NCI-H526 (cell line): ENCODE results near the gene TSPAN12.
A peak's percentile ranks its signal among the peaks of the same experiment; 100 is the strongest.

Experiments
- DNase-seq, 2 experiments: peaks; one replicate each; lab custom pipeline; 2025; lab: John Stamatoyannopoulos, UW

TSPAN12 gene

DNA sequence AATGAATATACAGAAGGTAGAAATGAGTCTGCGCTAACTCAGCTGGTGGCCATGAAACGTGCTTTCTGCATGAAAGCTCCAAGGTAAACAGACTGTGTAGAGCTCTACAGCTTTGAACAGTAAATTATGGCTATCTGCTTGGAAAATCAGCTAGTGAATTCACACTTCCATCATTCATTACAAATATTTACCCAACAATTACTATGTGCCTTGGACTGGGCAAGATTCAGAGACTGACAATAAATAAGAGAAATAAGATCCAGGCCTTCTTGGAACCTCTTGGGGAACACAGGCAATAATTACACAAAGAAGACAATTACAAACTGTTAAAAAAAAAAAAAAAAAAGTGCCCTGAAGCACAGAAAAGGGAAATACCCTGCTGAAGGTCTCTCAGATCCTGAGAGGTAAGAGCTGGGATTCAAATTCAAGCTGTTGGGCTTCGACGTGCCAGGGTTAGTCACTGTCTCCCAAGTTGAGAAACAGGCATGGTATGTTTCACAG is 15.8 kb downstream of the TSPAN12 start:
- peak; percentile 75 to 77 for DNase-seq

DNA sequence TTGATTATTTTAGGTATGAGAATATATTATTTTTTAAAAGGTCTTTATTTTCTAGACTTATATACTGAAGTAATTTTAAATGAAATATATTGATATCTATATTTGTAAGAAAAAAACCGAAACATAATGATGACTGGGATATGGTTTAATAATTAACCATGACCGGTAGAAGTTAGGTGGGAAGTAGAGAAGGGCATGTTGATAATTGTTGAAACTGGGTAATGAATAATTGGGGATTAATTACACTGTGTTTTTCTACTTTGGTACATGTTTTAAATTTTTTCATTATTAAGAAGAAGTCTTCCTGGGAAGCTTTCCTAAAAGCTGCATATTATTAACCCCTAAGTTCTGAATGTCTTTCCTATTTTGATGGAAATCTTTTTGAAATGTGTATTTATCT is 16.3 kb downstream of the TSPAN12 start:
- DNase-seq = peak in 1 of 2 experiments; percentile 8

DNA sequence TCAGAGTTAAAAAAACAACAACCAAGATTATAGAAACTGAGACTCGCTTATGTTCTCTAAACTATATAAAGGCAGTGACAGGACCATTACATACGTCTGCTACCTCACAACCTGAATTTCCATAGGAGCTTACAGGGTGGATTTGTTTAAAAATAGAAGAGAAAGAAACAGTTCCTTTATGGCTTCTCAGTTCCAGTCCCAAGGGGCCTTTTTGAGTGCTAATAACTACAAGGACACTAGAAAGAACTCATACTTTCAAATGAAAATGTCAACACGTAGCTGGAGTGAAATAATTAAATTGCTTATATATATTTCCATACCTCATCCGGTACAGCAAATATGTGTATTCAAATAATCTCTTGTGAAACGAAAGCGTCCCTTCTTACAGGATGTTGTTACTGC is 19.7 kb downstream of the TSPAN12 start:
- DNase-seq = peak; percentile 93 to 94

DNA sequence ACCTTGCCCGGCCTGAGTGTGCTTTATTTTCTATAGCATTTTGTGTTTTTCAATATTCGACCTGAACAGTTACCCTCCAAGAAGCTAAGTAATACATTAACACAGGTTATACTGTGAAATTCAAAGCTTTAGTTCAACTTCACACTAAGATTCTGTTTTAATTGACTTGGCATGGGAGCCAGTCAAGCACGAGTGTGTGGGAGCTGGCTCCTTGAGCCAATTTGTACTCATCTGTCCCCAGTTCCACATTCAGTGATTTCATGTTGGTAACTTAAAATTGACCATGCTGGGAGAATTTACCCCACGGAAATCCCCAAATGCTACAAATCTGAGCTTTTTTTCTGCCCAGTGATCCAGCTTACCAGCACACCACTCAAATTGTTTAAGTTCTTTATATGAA is 20.3 kb downstream of the TSPAN12 start:
- DNase-seq = no peak

DNA sequence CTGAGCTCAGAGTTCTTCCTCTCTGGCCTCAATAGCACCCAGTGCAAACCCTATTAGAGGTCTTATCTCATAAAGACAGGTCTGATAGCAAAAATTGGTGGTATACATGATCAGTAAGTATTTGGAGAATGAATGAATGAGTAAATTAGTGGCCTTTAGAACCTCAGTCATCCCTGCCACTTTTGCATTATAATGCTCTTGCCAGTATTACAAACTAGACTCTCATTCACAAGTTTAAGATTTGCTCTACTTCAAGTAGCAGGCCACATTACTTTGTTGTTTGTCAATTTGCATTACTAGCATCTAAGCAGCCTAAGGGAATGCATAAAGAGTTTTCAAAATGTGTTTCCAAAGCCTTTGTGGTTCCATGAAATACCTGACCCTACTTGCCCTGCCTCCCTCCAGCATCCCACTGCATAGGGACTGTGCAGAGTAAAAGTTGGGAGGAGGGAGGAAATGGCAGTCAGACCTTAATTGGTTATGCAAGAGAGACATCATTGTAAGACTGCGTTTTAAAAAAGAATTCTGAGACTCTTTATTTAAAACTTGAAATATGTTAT is 21.3 kb downstream of the TSPAN12 start:
- no peak for DNase-seq

DNA sequence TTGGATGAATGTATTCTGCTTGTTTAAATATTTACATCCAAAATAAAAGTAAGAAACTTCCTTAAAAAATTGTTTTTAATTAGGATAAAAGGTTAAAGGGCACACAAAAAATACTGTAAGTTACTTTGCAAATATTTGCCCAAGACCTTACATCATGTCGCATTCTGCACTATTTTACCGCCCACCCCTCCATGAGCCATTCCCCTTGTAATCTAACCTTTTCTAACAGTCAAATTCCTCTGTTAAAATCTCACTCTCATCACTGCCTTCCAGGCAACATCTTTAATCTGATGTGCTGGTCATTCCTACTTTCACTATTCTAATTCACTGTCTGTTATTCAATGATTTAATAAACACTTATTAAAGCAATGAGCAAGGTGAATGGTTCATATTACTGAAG is 23.2 kb downstream of the TSPAN12 start:
- no peak for DNase-seq

DNA sequence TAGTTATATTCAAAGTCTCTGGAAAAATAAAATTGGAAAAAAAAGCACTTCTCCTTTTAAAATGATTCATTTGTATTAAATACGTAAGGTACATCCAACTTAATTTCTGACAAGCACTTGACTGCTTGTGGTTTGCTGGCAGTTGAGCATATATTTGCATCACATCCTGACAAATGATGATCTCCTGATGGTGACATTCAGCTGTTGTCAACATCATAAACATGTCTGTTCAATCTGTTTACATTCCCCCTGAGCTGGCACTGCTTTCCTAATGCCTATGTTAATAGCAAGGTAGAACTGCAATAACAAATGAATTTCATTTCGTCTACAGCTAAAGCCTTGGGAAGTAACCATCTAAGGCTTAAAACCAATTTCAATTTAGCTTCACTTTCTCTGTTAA is 24.4 kb downstream of the TSPAN12 start:
- peak; percentile 91 to 95 for DNase-seq

DNA sequence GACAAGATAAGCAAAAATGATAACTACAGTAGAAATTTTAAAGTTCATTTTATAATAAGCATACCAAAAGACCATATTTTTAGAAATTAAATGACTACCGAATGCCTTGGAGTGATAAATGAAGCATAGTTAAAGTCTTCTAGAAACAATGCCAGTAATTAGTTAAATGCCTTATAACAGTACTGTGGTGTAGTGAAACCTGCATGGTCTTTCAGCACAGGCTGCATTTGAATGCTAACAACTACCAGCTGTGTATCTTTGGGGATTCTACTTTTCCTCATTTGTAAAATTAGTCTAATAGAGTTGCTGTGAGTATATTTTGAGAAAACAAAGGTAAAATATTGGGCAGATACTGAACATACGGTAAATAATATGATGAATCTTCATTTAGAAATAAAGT is 25.1 kb downstream of the TSPAN12 start:
- peak; percentile 39 to 42 for DNase-seq

DNA sequence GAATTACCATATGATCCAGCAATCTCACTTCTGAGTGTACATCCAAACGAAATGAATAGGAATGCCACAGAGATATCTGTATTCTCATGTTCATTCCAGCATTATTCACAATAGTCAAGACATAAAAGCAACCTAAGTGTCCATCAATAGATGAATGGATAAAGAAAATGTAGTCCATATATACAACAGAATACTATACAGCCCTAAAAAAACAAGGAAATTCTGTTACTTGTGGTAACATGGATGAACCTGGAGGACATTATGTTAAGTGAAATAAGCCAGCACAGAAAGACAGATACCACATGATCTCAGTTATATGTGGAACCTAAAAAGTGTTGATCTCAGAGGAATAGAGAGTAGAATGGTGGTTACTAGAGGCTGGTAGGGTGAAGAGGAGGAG is 26.7 kb downstream of the TSPAN12 start:
- DNase-seq = no peak

DNA sequence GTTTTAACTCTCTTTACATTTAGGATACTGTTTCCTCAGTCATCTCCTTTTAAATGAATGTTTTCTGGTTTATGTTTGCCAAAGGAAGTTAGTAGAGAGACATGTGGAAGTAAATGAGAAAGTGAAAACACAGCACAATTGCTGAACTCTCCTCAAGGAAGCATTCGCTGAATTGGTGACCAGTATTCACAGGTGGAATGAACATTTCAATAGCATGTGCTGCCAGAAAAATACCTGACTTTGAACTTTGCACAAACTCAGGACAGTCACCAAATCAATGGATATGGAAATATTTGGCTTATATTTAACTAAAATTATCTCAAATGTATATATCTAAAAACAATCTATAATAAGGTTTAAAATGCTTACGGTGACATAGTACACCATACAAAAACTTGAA is 28.5 kb downstream of the TSPAN12 start:
- no peak for DNase-seq

DNA sequence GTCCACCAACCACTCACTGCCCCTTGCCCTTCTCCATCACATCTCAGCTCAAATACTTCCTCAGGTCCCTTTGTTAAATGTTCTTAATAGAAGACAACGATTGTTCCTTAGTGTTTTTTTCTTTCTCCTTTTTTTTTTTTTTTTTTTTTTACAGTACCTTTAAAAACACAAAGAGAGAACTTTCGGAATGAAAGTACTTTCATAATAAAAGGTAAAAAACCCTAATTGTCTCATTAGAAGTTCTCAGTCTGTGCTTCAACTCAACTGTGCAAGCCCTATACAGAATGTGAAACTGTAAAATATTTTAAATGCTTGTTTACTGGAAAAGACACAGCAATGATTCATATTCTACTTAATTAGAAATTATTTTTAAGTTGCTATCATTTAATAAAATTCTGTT is 29.4 kb downstream of the TSPAN12 start:
- DNase-seq = no peak

DNA sequence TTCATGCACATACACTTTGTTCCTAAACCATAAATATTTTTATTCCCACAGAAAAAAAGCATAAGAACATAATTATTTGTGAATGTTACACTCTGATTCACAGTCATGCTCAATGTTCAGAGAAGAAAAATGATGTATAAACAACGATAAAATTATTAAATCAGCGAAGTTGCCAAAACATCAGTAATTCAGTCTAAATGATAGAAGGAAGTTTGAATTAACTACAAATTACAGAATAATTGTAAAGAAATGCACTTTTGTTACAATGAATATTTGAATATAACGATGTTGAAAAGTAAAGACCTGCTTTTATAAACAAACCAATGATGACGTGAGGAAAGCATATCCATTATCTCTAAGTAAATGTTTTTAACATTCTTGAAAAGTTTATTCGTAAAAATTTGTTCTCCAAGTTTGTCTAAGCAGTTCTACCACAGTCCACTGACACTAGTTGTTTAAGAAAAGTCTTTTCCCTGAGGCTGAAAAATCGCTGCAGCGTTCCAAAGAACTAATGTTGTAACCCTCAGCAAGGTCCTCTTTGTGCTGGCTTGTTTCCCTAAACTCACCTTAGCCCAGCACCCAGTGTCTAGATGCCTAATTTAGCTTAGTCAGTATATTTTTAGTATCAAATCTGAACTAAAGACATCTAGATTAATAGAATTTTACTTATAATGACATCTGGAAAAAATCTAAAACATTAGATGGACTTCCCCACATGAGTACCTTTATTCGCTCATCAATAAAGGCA is 30.4 kb downstream of the TSPAN12 start:
- DNase-seq = no peak

DNA sequence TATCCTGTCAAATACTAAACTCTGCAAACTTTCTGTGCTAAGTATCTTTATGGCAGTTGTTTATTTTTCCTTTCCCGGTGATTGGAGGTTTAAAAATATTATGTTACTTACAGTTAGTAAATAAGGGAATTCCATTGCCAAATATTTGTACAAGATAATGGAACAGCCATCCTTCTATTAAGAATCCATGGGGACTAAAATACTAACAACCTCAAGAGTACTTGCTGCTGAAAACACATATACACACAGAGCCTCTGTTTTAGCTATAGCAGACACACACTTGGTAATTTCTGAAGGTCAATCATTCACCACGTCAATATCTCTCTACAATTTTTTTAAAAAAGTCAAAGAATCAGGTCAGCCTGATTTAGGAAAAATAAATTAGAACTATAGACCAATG is 32.4 kb downstream of the TSPAN12 start:
- DNase-seq = no peak

DNA sequence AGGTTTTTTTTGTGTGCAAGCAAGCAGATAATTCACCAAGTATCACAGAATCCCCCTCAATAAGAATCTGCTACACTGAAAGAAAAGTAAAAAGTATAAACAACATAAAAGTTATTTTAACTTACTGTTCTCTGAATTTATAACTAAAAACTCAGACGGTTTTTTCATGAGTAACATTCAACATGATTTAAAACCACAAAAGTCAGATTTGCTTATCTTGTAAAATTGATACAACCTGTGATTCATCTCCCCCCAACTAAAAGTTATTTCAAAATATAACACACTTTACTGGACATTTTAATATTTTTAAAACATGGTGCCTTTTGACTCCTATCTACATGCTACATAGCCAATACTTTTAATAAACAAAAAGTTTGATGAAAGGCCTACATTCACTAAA is 32.8 kb downstream of the TSPAN12 start:
- no peak for DNase-seq

DNA sequence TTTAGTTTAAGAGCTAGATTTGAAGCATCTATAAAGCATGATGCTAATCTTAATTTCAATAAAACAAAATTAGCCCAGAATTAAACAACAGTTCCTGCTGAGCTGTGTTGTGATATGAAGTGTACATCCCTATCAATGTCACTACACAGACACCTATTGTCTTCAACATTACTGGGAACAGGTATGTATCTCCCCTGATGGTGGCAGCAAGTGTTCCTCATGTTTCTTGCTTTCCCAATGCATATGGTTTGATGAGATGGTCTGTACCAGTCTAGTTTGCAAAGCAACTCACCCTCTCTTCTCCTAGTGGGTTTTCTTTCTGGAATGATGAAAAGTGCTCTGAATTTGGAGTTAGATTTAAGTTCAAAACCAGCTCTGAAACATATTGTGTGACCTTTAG is 38.1 kb downstream of the TSPAN12 start:
- DNase-seq = peak; percentile 17 to 70

DNA sequence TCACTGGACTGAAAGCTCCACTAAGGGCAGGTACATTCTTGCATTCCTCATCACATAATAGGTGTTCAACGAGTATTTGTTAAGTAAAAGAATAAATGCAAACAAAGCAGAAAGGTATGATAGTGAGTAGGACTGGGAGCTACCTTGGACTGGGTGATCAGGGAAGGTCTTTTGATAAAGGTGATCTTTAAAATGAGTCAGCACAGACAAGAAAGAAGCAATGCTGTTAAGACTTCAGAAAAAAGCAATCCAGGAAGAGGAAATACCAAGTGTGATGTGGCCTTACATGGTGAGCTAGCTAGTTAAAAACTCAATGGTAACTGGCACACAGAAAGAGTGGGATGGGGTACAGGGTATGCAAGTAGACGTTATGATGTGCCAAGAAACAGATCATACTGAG is 40.1 kb downstream of the TSPAN12 start:
- DNase-seq = no peak

DNA sequence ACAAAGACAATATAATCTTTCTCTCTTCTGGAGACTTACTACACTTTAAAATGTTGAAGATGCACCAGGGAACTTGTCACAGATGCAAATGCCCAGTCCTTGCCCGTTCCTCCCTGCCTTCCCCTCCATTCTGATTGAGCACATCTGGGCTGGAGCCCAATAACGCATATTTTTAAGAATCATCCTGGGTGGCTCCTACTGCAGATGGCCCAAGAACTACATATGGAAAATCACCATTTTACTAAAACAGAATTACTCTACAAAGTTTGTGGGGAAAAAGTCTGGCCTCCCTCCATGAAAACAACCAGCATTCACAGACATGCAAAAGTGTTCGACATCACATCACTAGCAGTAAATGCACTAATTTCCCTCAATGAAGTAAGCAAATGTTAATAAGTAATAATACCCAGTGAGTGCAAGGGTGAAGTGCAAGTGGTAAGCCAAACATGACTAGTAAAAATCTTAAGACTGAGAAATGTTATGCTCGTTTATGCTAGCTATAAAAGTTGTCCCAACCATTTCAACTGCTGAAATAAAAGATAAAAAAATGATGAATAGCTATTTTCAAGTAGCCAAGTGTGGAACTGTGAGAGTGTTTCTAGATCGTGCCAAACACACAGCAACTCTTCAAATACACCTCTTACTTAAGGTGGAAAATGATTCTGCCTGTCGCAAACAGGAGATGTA is 43.5 kb downstream of the TSPAN12 start:
- DNase-seq = no peak

DNA sequence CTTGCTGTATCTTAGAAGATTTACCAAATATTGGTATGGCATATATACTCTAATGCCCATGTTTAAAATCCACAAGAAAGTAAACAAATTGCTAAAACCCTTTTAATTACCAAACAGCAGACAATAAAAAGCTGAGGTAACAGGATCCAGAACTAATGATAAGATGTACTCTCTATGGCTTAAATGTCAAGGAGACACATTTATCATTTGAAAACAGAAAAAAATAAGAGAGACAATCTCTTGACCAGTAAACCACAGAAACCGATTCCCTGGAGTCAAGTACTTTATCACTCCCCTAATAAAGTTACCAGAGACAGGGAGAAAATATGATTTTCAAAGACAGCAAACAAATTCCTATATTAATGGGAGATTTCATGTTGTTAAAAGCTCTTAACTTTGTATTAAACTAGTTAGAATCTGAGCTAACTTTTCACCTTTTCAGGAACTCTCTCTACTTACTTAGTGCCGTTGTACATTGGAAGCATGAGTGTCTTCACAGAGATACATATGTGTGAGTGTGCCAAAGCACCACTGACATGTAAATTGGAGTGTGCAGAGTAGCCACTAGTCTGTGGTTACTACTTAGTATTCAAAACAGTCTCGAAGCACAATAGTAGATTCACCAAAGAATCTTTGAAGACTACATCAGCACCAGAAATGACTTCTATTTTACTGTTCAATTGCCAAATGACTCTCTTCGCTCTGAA is 44.2 kb downstream of the TSPAN12 start:
- peak; percentile 24 to 47 for DNase-seq

DNA sequence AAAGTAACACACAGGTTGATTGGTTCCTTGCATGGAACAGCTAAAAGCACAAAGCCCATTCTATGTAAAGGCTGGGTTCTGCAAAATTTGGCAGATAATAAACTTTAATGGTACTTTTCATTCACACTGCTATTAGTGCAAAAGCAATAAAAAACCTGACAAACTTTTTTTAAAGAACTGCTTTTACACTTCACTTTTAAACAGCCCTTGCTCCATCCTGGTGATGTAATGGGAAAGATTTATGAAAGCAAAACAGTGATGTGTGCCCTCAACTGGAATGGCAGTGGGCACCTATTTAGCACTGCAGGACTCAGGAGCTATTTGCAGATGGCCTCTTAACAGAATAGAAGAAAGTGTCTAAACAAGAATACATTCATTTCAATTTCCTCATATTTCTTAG is 44.9 kb downstream of the TSPAN12 start:
- no peak for DNase-seq

DNA sequence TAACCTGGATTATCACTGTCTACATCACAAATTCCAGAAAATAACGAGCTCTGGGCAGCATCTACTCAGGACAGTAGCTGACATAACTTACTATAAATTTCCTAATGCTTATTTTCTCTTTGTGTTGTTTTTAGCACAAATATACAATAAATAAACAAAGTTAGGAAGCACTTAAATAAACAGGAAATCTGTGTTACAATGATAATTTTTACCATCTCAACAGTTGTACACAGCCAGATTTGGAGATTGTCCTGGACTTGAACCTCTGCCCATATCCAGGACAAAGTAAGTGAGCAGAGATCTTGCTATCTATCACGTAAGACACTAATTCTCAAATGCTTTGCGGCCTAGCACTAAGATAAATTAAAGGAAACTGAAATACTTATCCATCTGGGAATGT is 48.7 kb downstream of the TSPAN12 start:
- no peak for DNase-seq

DNA sequence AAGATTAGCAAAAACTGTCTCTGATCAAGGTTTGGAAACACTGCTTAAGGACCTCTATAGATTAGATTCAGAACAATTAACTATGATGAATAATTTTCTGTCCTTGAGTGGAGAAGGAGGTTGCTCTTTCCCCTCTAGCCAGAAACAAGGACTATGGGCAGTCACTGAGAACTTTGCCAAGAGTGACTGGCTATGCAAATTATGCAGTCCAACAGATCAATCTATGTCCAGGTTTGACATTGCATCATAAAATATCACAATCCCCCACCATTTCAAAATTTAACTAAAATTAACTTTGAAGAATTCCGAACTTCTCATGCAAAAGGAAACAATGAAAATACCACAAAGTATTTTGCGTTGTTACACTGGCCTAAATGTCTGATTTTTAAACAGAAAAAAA is 50.6 kb downstream of the TSPAN12 start:
- peak in 1 of 2 experiments; percentile 23 for DNase-seq

DNA sequence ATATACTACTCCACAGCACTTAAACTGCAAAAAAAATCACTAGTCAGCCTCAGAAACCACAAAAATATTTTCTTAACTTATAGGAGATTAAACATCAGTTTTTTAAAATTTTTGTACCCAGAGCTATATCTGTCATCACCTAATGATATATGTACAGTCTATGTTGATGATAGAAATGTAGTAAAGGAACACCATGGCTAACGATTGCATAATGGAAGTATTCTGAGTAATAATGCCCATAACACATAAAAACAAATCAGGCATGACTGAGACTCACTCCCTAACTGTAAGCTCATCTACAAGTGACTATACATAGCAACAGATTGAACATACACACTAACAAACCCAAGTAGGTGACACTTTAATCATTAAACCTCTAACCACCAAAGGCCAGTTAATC is 51.3 kb downstream of the TSPAN12 start:
- peak in 1 of 2 experiments; percentile 26 for DNase-seq
